Aortic smooth muscle cell (primary cell): ENCODE measurements around the gene TMBIM6. TPM values are rescaled to one million over a fixed set of nuclear protein-coding genes. Genes with fewer than 3 reads are reported as not detected.

Experiments used
- total RNA-seq: library from RNA; depleted of rRNA; stranded (reverse); fragments of >200 nt; gene quantifications from 2 replicates; pipeline ENCODE4 v1.2.3, GENCODE V29; 2014

TMBIM6 gene, protein sequence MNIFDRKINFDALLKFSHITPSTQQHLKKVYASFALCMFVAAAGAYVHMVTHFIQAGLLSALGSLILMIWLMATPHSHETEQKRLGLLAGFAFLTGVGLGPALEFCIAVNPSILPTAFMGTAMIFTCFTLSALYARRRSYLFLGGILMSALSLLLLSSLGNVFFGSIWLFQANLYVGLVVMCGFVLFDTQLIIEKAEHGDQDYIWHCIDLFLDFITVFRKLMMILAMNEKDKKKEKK
- 369 and 388 TPM in 2 replicates for total RNA-seq

GRCh38 chr12:49740930-49741881 lies at the start of gene TMBIM6:
Gene TMBIM6 (plus strand): TSS chr12:49741557. CDS start chr12:49752494, 10,937 bp downstream.

DNA sequence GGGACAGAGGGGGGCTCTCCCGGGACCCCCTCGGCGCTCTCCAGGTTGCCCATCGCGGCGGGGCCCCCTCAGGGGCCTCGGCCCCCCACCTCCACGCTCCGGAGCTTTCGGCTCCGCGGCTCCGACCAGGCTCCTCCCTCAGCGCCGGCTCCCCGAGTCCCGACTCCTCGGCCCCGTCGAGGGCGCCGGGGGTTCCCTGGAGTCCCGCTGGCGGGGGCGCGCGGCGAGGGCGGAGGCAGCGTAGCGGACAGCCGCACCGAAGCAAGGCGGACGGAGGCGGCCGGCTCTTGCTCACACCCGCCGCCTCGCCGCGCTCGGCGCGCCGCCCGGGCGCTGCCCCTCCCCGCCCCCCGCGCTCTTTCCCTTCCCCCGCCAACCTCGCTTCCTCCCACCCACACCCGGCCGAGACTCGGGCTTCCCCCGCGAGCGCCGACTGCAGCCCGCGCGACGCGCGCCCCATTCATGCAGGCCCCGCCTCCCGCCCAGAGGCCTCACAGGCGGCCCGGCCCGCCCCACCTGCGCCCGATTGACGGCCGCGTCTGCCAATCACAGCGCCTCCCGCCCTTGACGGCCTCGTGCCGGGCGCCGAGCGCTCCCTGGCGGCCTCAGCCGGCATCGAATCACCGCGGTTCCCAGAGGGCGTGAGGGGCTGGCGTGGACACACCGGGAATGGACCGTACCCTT lies 34.1 kb upstream of the TMBIM6 start, which contains the start of gene FMNL3:
Gene FMNL3, minus strand, starts transcription at position 278 of the 684 bp plus-strand sequence. Its CDS starts 225 bp downstream, at position 53.

Other genes with a start within 250 kb of the TMBIM6 start
- gene KCNH3, start 202.5 kb upstream of the TMBIM6 start, total RNA-seq = under 0.01 and 0.06 TPM in 2 replicates
- 42.0 and 53.6 TPM in 2 replicates for gene MCRS1, start 173.4 kb upstream of the TMBIM6 start, total RNA-seq
- 0.37 and 0.53 TPM in 2 replicates for gene FAM186B, start 135.9 kb upstream of the TMBIM6 start, total RNA-seq
- 15.0 and 15.5 TPM in 2 replicates for gene PRPF40B, start 118.0 kb upstream of the TMBIM6 start, total RNA-seq
- gene FMNL3, start 34.2 kb upstream of the TMBIM6 start, total RNA-seq = 29.2 and 38.6 TPM in 2 replicates
- gene NCKAP5L, start 86.9 kb downstream of the TMBIM6 start, total RNA-seq = 10.3 and 12.8 TPM in 2 replicates
- 2.0 and 3.3 TPM in 2 replicates for gene BCDIN3D, start 101.5 kb downstream of the TMBIM6 start, total RNA-seq
- 0.81 and 2.0 TPM in 2 replicates for gene FAIM2, start 162.3 kb downstream of the TMBIM6 start, total RNA-seq
- not detected in 2 replicates for gene AQP2, start 209.2 kb downstream of the TMBIM6 start, total RNA-seq
- gene AQP5, start 220.3 kb downstream of the TMBIM6 start, total RNA-seq = 0.19 and 0.26 TPM in 2 replicates
- gene AQP6, start 231.4 kb downstream of the TMBIM6 start, total RNA-seq = 0.12 and 0.13 TPM in 2 replicates